ENCODE data around the gene NDUFB5. TPM values are rescaled to one million over a fixed set of nuclear protein-coding genes. Genes with fewer than 3 reads are reported as not detected.

Gene NDUFB5
- total RNA-seq, 4 donors from 2014 or later, result 62.7 to 112 (median 83.1) TPM

- intact Hi-C loops (cut with DNase I), result no loop called here
Measured at GRCh38 chr3:179655236-179655635, 50.6 kb downstream of the NDUFB5 start.

DNA sequence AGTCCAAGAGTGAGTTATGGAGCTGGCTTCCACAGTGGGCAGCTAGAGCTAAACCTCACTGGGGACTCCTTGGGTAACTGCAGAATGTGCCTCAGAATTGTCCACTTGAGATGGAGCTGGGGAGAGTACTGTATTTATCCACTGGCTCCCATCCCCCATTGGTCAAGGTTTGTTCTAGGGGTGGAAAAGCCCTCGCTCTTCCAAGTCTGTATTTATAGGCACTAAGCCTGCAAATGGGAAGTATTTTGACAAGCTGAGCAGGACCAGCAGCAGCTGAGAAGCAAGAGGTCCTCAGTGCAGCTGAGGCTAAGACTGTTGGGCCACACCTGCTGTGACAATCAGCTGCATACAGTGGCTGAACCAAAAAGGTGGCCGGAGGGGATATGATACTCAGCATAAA is 54.0 kb downstream of the NDUFB5 start:
- H3K36me3 ChIP-seq, result no peaks in the 10 kb centered on the region
- no peak for DNase-seq (ENCODE audit: extremely low spot score)
- no peak overlapping the region for H3K4me3 ChIP-seq
- 80% methylated on average over 2 of the region's 2 CpGs for WGBS
- TF ChIP-seq POLR2AphosphoS5 (IDR thresholded peaks at IDR 0.05), result no peak
- no peak for TF ChIP-seq CTCF (IDR thresholded peaks at IDR 0.05)
- TF ChIP-seq POLR2A (IDR thresholded peaks at IDR 0.05; ENCODE audit: low read depth), result no peak
- no peak for TF ChIP-seq EP300 (IDR thresholded peaks at IDR 0.05)
- no peak overlapping the region for H3K27ac ChIP-seq (replicated peaks in 1 of 4)
- H3K27me3 ChIP-seq, result no peaks in the 10 kb centered on the region
- peaks cover 12 to 35% (median 22%) of the 10 kb centered on the region in 4 donors for H3K4me1 ChIP-seq
- intact Hi-C loops (cut with DNase I), result no loop called here
- H3K9me3 ChIP-seq, result no peaks in the 10 kb centered on the region

More at GRCh38 chr3:179655236-179655635, 50.6 kb downstream of the NDUFB5 start:
- H3K36me3 ChIP-seq, result no peaks in the 10 kb centered on the region
- H3K4me3 ChIP-seq, result no peak overlapping the region
- no peaks in the 10 kb centered on the region for H3K27me3 ChIP-seq
- 85% methylated on average over 2 of the region's 2 CpGs for WGBS
- TF ChIP-seq POLR2A (IDR thresholded peaks at IDR 0.05; ENCODE audit: low read depth), result no peak
- no peak for TF ChIP-seq CTCF (IDR thresholded peaks at IDR 0.05)
- TF ChIP-seq EP300 (IDR thresholded peaks at IDR 0.05), result no peak
- TF ChIP-seq POLR2AphosphoS5 (IDR thresholded peaks at IDR 0.05), result no peak
- H3K9me3 ChIP-seq, result no peaks in the 10 kb centered on the region
- no peak for DNase-seq (ENCODE audit: extremely low spot score)
- H3K4me1 ChIP-seq, result peaks cover 13 to 33% (median 17%) of the 10 kb centered on the region in 4 donors
- H3K27ac ChIP-seq (replicated peaks in 1 of 4), result no peak overlapping the region

- H3K4me1 ChIP-seq, result peaks cover 4 to 42% (median 18%) of the 10 kb centered on the region in 4 donors
- DNase-seq (ENCODE audit: extremely low spot score), result no peak
- no peak overlapping the region for H3K4me3 ChIP-seq
- no peak overlapping the region for H3K27ac ChIP-seq (replicated peaks in 1 of 4)
- WGBS, result 81% methylated on average over 3 of the region's 3 CpGs
- H3K36me3 ChIP-seq, result no peaks in the 10 kb centered on the region
- TF ChIP-seq POLR2AphosphoS5 (IDR thresholded peaks at IDR 0.05) (no peak), POLR2A (IDR thresholded peaks at IDR 0.05; ENCODE audit: low read depth) (no peak), EP300 (IDR thresholded peaks at IDR 0.05) (no peak), CTCF (IDR thresholded peaks at IDR 0.05) (no peak)
- H3K9me3 ChIP-seq, result no peaks in the 10 kb centered on the region
- no peaks in the 10 kb centered on the region for H3K27me3 ChIP-seq
- intact Hi-C loops (cut with DNase I), result no loop called here
Measured at GRCh38 chr3:179660872-179661271, 56.3 kb downstream of the NDUFB5 start.

DNA sequence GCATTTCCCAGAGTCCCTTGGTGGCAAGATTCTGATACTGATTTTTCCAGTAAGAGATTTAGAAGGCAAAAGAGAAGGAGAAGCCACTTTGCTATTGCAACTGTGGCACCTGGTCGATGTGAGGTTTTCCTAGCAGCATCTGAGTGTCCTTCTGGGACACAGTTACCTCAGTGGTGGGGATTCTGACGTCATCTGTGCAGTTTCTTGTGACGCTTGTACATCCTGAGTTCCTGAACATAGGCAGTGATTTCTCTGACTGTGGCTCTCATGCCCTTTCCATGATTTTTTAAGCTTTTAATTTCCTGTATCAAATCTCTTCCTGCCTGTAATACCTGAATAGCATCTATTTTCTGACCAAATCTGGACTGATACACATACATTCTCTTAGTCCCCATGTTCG is 57.2 kb downstream of the NDUFB5 start:
- Histone ChIP-seq H3K4me1 (peaks cover 12 to 46% (median 26%) of the 10 kb centered on the region in 4 donors), H3K27me3 (no peaks in the 10 kb centered on the region), H3K4me3 (no peak overlapping the region), H3K27ac (replicated peaks in 1 of 4) (no peak overlapping the region), H3K9me3 (no peaks in the 10 kb centered on the region), H3K36me3 (no peaks in the 10 kb centered on the region)
- intact Hi-C loops (cut with DNase I), result no loop called here
- TF ChIP-seq CTCF (IDR thresholded peaks at IDR 0.05), result no peak
- TF ChIP-seq POLR2A (IDR thresholded peaks at IDR 0.05; ENCODE audit: low read depth), result no peak
- TF ChIP-seq EP300 (IDR thresholded peaks at IDR 0.05), result no peak
- DNase-seq (ENCODE audit: extremely low spot score), result no peak
- WGBS, result 69% methylated on average over 4 of the region's 4 CpGs

- no peaks in the 10 kb centered on the region for H3K36me3 ChIP-seq
- no peaks in the 10 kb centered on the region for H3K9me3 ChIP-seq
- no peak for DNase-seq (ENCODE audit: extremely low spot score)
- no peak overlapping the region for H3K4me3 ChIP-seq
- intact Hi-C loops (cut with DNase I), result no loop called here
- WGBS, result 92% methylated on average over 1 of the region's 1 CpG
- TF ChIP-seq POLR2AphosphoS5 (IDR thresholded peaks at IDR 0.05) (no peak), CTCF (IDR thresholded peaks at IDR 0.05) (no peak), POLR2A (IDR thresholded peaks at IDR 0.05; ENCODE audit: low read depth) (no peak), EP300 (IDR thresholded peaks at IDR 0.05) (no peak)
- no peak overlapping the region for H3K27ac ChIP-seq (replicated peaks in 1 of 4)
- H3K4me1 ChIP-seq, result peaks cover 12 to 48% (median 31%) of the 10 kb centered on the region in 4 donors
- H3K27me3 ChIP-seq, result no peaks in the 10 kb centered on the region
Measured at GRCh38 chr3:179663093-179663492, 58.5 kb downstream of the NDUFB5 start.
